ENCODE measurements around the gene CYSLTR2.

The CYSLTR2 gene

DNA sequence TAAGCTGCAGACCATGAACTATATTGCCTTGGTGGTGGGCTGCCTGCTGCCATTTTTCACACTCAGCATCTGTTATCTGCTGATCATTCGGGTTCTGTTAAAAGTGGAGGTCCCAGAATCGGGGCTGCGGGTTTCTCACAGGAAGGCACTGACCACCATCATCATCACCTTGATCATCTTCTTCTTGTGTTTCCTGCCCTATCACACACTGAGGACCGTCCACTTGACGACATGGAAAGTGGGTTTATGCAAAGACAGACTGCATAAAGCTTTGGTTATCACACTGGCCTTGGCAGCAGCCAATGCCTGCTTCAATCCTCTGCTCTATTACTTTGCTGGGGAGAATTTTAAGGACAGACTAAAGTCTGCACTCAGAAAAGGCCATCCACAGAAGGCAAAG lies 53.7 kb downstream of the CYSLTR2 start:
- no peak for DNase-seq

DNA sequence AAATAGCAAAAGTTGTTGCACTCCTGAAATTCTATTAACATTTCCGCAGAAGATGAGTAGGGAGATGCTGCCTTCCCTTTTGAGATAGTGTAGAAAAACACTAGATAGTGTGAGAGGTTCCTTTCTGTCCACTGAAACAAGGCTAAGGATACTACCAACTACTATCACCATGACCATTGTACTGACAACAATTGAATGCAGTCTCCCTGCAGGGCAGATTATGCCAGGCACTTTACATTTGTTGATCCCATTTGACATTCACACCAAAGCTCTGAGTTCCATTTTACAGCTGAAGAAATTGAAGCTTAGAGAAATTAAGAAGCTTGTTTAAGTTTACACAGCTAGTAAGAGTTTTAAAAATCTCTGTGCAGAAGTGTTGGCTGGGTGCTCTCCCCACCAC lies 55.0 kb downstream of the CYSLTR2 start:
- no peak for DNase-seq

DNA sequence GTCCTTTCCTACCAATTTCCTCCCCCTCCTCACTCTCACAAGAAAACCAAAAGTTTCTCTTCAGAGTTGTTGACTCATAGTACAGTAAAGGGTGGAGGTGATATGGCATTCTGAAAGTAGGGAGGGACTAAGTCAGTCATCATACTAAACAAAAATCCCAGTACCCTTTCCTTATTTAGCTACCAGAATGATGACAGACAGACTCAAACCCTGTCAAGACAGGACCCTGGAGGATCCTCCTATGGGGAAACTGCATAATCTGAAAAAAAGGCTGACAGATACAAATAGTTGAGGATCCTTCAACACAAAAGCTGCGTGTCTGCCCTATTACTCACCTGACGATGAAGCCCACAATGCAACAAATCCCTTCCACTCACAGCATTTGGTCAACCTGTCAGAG lies 55.5 kb downstream of the CYSLTR2 start:
- DNase-seq = no peak

DNA sequence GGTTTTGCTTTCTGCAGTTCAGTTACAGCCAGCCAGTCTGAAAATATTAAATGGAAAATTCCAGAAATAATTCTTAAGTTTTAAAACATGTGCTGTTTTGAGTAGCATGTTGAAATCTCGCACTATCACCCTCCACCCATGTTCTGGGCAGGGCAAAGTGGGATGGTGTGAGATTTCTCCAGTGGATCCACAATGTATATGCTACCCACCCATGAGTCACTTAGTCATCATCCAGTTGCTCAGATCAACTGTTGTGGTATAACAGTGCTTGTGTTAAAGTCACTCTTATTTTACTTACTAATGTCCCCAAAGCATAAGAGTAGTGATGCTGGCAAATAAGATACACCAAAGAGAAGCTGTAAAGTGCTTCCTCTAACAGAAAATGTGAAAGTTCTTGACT lies 56.4 kb downstream of the CYSLTR2 start:
- no peak for DNase-seq

DNA sequence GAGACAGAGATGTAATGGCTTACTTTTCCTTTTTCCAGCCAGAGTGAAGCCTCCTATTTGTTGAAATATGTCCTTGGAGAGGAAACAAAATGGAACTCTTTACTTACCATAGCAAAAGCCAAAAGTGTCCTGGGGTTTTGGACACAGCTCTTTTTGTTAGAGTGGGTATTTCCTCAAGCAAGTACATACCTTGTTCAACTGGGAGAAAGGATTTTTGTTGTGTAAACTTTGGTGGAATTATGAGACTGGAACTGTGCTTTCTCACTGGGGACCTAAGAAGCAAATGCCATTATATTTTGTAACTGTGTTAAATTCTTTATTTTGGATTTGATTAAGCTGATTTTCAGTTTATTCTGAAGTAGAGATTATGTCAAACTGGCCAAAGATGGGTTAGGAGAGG lies 58.4 kb downstream of the CYSLTR2 start:
- DNase-seq = no peak

DNA sequence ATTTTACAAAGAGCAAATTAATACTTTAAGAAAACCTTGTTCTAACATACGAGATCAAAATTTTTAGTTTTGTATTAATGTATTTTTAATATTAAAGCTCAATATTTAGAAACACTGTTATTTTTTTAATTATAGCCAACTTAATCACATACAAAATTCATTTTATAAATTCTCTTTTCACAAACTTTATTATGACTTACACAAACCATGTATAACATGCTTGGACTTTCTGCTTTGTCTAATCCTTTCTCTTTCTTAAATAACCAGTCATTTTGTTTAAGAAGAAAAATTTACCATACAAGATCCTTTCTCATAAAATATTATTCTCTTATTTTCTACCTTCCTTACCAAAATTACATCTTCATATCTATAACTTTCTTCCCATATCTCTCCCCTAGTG lies 62.2 kb downstream of the CYSLTR2 start:
- DNase-seq = no peak

DNA sequence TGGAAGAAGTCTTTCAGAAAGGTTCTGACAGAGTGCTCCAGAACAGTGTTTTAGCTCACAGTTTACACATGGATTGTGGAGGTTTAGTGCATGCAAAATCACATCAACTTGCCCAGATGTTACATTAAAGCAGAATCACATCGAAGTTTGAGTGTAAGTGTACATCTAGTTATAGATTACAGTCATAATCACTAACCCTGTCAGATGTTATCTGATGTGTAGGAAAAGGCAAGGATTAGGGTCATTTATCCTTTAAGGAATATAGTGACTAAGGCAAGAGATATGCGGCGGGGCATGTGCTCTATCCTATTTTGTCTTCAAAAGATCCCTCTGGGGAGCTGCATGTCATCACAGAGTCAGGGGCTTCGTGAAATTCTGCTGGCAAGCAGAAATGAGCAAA lies 66.9 kb downstream of the CYSLTR2 start:
- no peak for DNase-seq

DNA sequence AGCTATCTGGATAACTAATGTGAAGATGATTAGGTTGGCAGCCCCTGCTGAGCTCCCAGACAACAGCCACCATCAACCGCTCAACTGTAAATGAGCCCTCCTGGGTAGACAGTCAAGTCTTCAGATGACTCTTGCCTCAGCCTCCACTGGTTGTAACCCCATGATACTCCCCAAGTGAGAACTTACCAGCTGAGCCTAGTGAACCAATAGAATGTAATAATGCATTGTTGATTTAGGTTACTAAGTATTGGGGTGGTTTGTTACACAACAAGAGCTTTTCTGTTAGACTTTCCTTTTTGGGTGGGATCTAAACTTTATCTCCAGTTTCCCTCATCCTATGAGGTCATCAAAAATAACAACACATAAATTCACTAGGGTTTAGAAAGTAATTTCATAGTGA lies 69.4 kb downstream of the CYSLTR2 start:
- DNase-seq = no peak

DNA sequence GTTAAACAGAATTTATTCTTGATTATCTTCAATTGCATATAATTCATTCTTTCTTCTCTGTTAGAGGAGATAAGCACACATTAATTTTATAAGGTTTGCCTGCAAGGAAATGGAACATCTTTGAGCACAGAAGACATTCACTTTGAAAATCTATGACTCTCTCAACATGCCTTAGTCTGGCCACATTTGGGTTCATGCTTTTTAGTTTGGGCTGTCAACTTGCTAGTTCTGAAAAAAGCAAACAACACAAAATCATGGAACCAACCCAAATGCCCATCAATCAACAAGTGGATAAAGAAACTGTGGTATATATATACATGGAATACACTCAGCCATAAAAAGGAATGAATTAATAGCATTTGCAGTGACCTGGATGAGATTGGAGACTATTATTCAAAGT lies 71.5 kb downstream of the CYSLTR2 start:
- DNase-seq = no peak

DNA sequence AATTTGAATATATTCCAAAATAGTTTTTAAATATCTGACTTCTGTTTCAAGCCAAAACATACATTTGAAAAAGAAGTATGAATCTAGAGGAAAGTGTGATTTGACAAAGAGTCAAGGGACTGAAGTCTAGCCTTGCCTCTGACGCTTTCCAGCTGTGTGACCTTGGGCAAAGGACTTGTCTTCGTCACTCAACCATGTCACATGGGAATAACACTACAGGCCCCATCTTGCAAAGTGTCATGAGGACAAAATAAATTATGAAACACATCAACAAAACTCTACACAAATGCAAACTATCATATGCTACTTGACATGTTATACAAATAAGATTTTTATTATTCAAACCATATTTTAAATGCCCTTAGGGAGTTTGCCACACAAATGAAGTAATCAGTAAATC lies 73.0 kb downstream of the CYSLTR2 start:
- DNase-seq = no peak

DNA sequence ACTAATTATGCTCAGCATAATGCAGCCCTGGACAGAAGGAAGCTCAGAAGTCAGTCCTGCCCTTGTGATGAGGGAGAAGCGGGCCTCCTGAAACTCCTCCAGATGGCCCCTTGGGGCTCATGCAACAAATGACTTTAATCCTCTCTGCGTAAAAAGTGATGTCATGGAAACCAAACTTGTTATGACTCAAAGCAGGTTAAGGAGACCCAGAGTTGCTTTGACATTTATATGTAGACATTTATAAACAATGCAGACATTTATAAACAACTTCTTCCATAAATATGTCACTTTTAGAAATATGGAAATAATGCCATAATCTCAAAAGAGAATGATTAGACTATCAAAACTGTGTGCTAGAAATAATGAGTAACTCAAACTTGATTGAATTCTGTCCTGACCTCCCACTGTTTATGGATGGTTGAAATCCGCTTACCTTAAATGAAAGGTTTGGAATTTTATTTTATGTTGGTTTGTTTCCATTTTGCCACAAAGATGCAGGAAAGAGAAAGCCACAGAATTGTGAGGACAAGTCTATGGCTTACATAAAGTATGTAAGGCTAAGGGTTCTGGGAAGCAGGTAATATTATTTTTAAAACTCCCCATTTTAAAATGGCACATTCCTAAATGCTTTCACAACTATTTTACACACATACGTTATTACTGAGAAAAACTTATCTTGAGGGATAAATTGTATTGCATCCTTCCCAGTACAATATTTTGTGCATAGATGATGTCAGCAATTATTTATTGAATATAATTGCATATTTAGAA lies 73.7 kb downstream of the CYSLTR2 start:
- DNase-seq = no peak

DNA sequence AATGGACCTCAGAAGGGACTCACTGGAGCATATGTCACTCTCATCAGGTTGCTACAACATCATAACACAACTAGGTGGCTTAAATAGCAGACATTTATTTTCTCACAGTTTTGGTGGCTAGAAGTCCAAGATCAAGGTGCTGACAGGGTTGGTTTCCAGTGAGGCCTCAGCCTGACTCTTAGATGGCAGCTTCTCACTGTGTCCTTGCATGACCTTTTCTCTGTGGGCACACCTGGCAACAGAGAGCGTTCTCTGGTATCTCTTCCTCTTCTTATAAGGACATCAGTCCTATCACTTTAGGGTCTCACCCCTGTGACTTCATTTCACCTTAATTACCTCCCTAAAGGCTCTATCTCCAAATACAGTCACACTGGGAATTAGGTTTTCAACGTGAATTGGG lies 74.5 kb downstream of the CYSLTR2 start:
- no peak for DNase-seq

DNA sequence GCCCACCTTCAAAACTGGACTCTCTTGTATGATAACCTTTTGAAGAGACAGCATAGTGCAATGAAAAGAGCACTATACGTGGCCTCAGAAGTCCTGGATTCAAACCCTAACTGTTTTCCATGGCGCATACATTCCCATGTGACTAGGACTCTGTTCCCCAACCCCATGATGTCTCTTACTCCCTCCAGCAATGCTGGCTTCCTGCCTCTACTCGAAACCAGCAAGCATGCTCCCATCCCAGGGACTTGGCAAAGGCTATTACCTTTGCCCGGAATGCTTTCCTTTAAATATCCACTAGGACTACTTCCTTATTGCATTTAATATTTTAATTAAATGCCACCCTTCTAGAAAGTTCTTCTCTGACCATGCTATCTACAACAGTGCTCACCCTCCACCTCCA lies 75.1 kb downstream of the CYSLTR2 start:
- no peak for DNase-seq

DNA sequence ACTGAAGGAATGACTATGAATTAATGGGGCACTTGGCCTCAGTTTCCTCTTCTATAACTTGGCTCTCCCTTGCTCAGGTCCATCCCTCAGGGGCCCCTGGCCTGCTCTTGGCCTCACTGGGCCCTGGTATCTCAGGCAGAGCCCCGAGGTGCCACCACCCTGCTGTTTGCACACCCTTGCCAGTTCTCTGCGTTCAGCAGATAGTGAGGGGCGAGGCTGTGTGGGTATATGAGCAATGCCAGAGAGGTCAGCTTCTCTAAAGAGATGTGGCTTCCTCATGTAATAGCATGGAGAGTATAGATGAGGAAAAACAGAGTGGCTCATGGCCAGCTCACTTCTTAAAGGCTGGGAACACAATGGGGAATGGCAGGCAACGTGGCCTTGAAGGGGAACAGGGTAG lies 76.1 kb downstream of the CYSLTR2 start:
- DNase-seq = no peak

DNA sequence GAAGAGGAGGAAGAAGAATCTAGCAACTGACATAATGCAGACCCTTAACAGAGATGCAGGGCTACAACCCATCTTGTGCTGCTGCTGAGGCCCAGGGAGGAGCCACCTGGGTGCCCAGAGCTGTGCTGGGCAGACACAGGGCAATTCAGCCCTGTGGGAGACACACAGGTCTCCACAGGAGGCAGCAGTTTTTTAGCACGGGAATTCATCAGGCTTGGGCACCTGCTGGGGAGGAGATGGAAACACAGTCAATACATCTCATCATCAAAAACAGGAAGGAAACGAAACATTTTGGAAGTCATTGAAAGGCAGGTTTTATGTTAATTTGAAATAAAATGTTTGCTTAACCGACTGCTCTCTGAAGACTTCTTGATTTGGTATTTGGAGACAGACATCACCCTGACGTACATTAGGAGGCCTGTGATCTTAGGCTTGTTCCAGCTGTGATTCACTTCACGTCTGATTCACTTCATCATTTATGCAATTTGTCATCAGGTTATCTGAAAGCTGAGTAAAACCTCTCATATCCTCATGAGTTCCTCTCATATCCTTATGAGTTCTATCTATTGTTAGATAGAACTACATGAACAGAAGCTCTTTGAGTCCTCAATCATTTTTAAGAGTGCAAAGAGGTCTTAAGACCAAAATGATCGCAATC lies 77.4 kb downstream of the CYSLTR2 start:
- no peak for DNase-seq

DNA sequence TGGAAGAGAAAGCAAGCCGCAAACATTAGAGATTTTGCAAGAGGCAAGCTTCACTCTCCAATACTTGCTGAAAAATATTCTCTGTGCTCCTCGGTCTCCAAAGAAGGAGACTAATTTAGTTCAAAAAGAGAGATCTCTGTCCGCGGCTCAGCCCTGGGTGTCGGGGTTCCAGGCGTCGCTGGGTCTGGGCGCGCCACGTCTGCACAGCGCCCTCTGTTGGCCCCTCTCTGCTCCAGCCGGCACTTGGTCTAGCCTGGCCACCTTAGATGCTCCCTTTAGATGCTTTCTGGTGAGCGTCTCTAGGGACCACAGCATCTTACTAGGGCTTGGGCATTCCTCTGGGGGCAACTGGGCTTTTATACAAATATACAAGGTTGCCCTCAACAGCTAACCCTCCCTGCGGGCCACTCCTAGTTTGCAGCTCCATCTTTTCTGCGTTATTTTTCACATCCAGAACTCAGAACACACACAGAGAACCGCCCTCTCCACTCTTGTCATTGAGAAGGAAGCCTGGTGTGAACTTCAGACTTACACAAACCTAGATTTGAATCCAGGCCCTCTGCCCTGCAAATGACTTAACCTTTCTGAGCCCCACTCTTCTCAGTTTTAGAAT lies 78.3 kb downstream of the CYSLTR2 start:
- DNase-seq = peak; percentile 35

DNA sequence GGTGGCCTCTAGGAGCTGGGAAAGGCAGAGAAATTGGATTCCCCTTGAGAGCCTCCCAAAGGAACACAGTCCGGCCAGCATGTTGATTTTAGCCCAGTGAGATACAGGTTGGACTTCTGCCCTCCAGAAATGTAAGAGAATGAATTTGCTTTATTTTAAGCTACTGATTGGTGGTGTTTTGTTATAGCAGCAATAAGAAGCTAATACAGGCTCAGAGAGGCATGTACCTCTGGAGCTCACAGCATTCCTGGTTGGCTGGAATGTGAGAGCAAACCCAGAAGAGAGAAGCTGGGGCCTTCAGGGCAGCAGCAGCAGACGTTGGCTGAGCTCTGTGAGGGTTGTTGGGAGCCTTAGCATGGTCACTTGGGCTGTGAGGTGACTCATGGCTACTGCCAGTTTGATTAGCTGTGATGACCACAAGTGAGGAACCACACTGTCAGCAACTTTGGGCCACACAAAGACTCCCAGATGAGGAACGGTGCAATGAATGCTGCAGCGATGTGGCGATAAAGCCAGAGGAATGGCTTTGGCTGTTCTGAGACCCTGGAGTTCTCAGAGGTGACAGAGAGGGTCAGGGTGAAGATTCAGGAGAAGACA lies 80.1 kb downstream of the CYSLTR2 start:
- no peak for DNase-seq

DNA sequence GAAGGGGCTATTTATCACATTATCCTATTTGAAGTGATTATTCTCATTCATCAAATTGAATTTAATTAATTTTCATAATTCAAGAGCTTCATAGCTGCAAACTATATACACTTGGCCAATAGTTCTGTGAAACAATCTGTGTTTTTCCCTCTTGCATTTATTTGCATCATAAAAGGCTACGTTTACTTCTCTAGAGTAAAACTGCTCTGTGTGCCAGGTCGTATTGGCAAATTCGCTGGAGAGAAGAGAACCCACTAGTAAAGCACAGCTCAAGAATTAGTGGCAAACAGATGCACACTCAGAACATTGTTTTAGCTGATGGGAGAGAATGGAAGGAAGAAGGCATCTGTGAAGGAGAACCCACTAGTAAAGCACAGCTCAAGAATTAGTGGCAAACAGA lies 81.8 kb downstream of the CYSLTR2 start:
- no peak for DNase-seq

DNA sequence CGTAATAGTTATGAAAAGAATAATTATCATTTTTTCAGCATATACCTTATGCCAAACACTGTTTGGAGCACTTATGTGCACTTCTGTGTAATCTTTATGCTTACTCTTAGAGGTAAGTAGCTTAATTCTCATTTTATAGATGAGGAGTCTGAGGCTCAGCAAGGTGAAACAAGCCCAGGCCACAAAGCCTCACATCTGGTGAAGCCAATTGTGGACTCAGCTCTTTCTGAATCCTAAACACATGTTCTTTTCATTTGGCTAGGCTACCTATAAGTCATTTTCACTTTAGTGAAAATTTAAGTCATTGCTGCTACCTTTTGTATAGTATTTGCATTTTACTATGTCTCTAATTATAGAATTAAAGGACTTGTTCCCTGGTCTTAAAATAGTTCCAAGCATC lies 84.0 kb downstream of the CYSLTR2 start:
- no peak for DNase-seq

DNA sequence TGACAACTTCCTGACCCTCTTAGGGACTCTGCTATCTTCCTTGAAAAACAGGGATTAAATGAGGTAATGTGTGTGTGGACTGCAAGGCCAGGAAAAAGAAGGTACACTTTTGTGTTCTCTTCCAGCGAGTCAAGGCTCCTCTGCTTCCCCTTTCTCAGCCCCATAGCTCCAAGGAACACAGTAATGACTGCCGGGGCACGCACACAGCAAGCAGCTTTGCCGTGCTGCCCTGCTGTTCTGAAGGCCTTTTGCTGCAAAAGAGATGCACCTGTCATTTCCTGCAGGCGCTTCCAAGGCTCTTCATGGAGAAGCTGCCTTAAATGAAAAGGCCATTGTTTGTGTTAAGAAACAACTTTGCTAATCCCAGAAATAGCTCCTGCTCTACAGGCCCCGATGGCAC lies 84.6 kb downstream of the CYSLTR2 start:
- DNase-seq = no peak

DNA sequence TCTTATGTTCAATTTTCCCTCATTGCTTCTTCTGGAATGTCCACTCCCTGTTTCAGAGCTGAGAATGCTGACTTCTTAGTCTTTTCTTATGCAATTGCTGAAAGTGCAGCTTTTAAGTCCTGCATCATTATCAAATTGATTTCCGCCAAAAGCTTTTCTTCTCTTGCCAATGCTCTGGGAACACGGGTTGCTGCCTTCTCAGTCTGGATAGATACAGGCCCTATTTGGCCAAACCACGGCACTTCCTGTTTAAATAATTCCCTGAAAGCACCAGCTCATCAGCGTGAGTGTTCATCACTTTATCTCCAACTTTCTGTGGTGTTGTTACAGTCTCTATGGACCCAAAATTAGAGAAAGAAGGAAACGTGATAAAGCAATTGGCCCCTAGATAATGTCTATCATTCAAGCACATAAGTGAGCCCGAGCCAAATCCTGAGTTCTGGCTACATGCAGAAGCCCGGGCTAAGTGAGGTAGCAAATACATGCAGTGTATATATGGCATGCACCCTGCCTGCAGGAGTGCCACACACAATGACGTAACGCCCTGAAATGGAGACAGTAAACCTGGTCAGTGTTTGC lies 85.7 kb downstream of the CYSLTR2 start:
- no peak for DNase-seq

DNA sequence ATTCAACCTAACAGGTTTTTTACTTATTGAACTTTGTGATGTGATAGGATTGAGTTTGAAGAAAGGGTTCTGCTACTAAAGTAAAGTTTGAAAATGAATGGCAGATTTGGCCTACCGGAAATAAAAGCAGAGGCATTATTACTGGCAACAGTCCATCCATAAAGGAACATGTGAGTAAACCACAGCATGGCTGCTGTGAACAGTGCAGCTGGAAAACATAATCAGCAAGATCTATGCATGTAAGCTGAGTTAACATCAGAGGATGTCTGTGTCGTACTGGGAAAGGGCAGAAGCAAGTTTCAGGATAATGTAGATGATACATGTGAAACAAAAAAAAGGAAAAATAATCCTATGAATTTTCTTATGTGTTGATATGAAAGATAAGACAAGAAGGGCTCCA lies 87.6 kb downstream of the CYSLTR2 start:
- no peak for DNase-seq

DNA sequence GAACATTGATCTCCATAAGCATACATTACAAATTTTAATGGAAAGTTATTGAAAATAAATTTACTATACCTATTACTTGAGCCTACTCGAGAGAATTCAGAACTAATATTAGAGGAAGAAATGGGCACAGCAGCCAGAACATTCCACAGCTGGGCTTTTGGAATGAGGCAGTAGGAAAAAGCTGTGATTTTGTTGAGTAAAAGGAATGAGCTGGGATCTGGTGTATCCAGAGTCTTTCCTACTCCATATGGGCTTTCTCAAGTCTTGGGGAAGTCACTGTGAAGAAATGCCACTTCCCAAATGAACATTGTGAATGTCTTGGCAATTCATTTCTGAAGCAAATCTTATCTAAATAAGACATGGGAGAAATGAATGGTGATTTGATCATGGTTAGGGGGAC lies 93.1 kb downstream of the CYSLTR2 start:
- DNase-seq = no peak

DNA sequence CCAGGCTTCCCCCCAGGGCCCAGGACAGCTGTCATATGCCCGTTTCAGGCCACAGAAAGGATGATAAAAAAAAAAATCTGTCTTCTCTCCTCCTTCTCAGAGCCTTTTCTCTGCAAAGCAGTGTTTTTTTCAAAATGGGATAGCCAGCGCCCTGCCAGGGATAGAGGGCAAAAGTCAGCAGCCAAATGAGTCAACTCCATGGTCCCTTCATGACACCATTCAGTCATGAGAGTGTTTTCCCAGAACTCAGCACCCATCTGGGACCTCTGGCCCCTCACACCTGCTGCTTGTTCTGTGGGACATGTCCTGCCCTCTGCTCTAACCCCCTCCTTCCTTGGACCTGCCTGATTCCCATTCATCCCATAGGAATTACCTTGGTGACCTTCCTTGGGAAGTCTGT lies 95.0 kb downstream of the CYSLTR2 start:
- no peak for DNase-seq
